Upper lobe of left lung (tissue), 6 donors: ENCODE measurements around the gene TMSB15C. TPM values are rescaled to one million over a fixed set of nuclear protein-coding genes. Genes with fewer than 3 reads are reported as not detected.

Experiments used
- ATAC-seq, 2 donors: fragments of 200-7000 bp; cut with Tn5 transposase; one replicate each; pipeline ENCODE4 v1.9.1; 2022; ENCODE audit warnings: mild to moderate bottlenecking in 2 of 2, moderate library complexity in 2 of 2; ENCODE audit not compliant: low FRiP score in 2 of 2
- DNase-seq, 2 donors: peaks; one replicate each; pipeline ENCODE4 v3.0.0-alpha.2; 2019 to 2020
- H3K27ac ChIP-seq, 4 donors: fragments of 200-600 bp; sonication (generic); one replicate each; pipeline ENCODE4 v1.5.1; 2016 to 2019
- H3K27me3 ChIP-seq, 4 donors: fragments of 200-600 bp; sonication (generic); one replicate each; pipeline ENCODE4 v1.5.1; 2017 to 2019
- H3K36me3 ChIP-seq, 4 donors: fragments of 200-600 bp; sonication (generic); one replicate each; pipeline ENCODE4 v1.5.1; 2016 to 2019
- H3K4me1 ChIP-seq, 4 donors: fragments of 200-600 bp; sonication (generic); one replicate each; pipeline ENCODE4 v1.5.1; 2018 to 2019
- H3K4me3 ChIP-seq, 4 donors: fragments of 200-600 bp; sonication (generic); one replicate each; pipeline ENCODE4 v1.5.1; 2017 to 2019; ENCODE audit warnings: mild to moderate bottlenecking in 2 of 4, moderate library complexity in 1 of 4
- H3K9me3 ChIP-seq, 4 donors: fragments of 200-600 bp; sonication (generic); one replicate each; pipeline ENCODE4 v1.5.1; 2018 to 2019
- EP300 ChIP-seq, 4 donors: sonication (generic); formaldehyde crosslinking; IDR thresholded peaks; one replicate each; pipeline ENCODE4 v1.5.1; 2017; ENCODE audit warnings: antibody characterized with exemption in 4 of 4, control low read depth in 2 of 4
- POLR2A ChIP-seq, 4 donors: fragments of 450-650 bp; IDR thresholded peaks; one replicate each; pipeline ENCODE4 v1.5.1; 2016 to 2017; ENCODE audit warnings: antibody characterized with exemption in 4 of 4, mild to moderate bottlenecking in 2 of 4
- POLR2AphosphoS5 ChIP-seq, 2 donors: sonication (generic); formaldehyde crosslinking; IDR thresholded peaks; one replicate each; pipeline ENCODE4 v1.5.1; 2017; ENCODE audit warnings: antibody characterized with exemption in 2 of 2
- WGBS, 2 donors: methylation state at CpG; one replicate each; pipeline ENCODE4 v1.1.5; 2017 to 2018; 5-methylcytosine and 5-hydroxymethylcytosine counted together
- total RNA-seq, 6 donors: library from RNA; depleted of rRNA in 4 of 6; stranded (reverse); fragments of >200 nt in 4 of 6; gene quantifications; one replicate each; pipeline versions ENCODE4 v1.1.0 to v1.2.1, GENCODE V29; 2016 to 2021
- TF ChIP-seq, protein P1 (sequence below), 6 experiments: fragments of 450-650 bp in 4 of 6; fragments of 200-600 bp in 2 of 6; sonication (generic) in 2 of 6; IDR thresholded peaks; one replicate each; pipeline ENCODE4 v1.5.1; 2016 to 2019; ENCODE audit warnings: antibody characterized with exemption in 6 of 6
- donor health status: DM: no; HTN: no; CAD: no; lungs with moderate emphysema.
- donor health status: DM: no; HTN: yes; CAD: no; lungs with severe emphysema.

TMSB15C gene
- total RNA-seq, 6 donors from 2014 or later: 0.46 to 3.3 (median 0.72) TPM; not detected in 1

DNA sequence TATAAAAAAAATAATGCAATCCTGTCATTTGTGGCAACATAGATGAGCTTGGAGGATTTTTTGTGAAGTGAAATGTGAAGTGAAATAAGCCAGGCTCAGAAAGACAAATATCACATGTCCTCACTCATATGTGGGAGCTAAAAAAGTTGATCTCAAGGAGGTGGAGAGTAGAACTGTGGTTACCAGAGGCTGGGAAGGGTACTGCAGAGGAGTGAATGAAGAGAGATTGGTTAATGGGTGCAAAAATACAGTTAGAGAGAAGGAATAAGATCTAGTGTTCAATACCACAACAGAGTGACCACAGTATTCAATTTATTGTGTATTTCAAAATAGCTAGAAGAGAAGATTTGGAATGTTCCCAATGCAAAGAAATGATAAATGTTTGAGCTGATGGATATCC lies 22.9 kb upstream of the TMSB15C start:
- DNase-seq (no peak), ATAC-seq (no peak)
- Histone ChIP-seq H3K9me3 (no peaks in the 10 kb centered on the region), H3K4me1 (no peaks in the 10 kb centered on the region), H3K27me3 (no peaks in the 10 kb centered on the region), H3K36me3 (no peaks in the 10 kb centered on the region), H3K27ac (no peak overlapping the region), H3K4me3 (no peak overlapping the region)
- TF ChIP-seq POLR2A (IDR thresholded peaks at IDR 0.05) (no peak), POLR2AphosphoS5 (IDR thresholded peaks at IDR 0.05) (no peak), EP300 (IDR thresholded peaks at IDR 0.05) (no peak)
- TF ChIP-seq, protein P1, sequence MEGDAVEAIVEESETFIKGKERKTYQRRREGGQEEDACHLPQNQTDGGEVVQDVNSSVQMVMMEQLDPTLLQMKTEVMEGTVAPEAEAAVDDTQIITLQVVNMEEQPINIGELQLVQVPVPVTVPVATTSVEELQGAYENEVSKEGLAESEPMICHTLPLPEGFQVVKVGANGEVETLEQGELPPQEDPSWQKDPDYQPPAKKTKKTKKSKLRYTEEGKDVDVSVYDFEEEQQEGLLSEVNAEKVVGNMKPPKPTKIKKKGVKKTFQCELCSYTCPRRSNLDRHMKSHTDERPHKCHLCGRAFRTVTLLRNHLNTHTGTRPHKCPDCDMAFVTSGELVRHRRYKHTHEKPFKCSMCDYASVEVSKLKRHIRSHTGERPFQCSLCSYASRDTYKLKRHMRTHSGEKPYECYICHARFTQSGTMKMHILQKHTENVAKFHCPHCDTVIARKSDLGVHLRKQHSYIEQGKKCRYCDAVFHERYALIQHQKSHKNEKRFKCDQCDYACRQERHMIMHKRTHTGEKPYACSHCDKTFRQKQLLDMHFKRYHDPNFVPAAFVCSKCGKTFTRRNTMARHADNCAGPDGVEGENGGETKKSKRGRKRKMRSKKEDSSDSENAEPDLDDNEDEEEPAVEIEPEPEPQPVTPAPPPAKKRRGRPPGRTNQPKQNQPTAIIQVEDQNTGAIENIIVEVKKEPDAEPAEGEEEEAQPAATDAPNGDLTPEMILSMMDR (IDR thresholded peaks at IDR 0.05): no peak

GRCh38 chrX:104098151-104098808 lies 22.2 kb upstream of the TMSB15C start:
- Histone ChIP-seq H3K4me1 (no peaks in the 10 kb centered on the region), H3K9me3 (no peaks in the 10 kb centered on the region), H3K4me3 (no peak overlapping the region), H3K36me3 (no peaks in the 10 kb centered on the region), H3K27me3 (no peaks in the 10 kb centered on the region), H3K27ac (no peak overlapping the region)
- ATAC-seq (peak; percentile 67 to 82), DNase-seq (peak in 1 of 2 donors; percentile 37)
- no peak for TF ChIP-seq EP300 (IDR thresholded peaks at IDR 0.05)
- TF ChIP-seq, protein P1 (IDR thresholded peaks at IDR 0.05): peak; percentile 48 to 69 (median 66)
- WGBS, 2 donors: 1 to 3% methylated on average over 4 of the region's 4 CpGs

DNA sequence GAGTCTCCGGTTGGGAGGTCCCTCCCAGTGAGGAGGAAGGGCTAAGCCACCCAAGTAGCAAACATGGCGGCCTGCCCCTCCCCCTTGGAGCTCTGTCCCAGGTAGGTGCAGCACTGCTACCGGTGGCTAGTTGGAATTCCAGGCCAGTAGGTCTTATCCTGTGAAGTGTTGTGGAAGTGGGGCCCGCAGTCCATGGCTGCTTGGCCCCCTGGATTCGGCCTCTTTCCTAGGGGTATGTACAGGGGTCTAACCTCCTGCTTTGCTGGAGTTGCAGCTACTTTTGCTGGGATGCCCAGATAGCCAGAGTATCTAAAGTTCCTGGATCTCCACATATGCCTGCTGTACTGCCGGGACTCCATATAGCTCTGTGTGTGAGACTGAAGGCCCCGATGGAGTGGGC lies 9.9 kb upstream of the TMSB15C start:
- no peak for DNase-seq
- H3K27ac ChIP-seq: no peak overlapping the region
- ATAC-seq: no peak
- H3K9me3 ChIP-seq: no peaks in the 10 kb centered on the region
- TF ChIP-seq POLR2A (IDR thresholded peaks at IDR 0.05) (no peak), POLR2AphosphoS5 (IDR thresholded peaks at IDR 0.05) (no peak), EP300 (IDR thresholded peaks at IDR 0.05) (no peak)
- TF ChIP-seq, protein P1 (IDR thresholded peaks at IDR 0.05): no peak
- no peaks in the 10 kb centered on the region for H3K36me3 ChIP-seq
- H3K27me3 ChIP-seq: no peaks in the 10 kb centered on the region
- WGBS, 2 donors: 83 to 91% methylated on average over 2 to 6 of the region's 7 CpGs
- no peak overlapping the region for H3K4me3 ChIP-seq
- H3K4me1 ChIP-seq: no peaks in the 10 kb centered on the region

- Histone ChIP-seq H3K9me3 (no peaks in the 10 kb centered on the region), H3K27me3 (no peaks in the 10 kb centered on the region), H3K36me3 (no peaks in the 10 kb centered on the region), H3K27ac (no peak overlapping the region), H3K4me1 (no peaks in the 10 kb centered on the region), H3K4me3 (no peak overlapping the region)
- 86% methylated on average over 7 of the region's 7 CpGs; no CpG with 5 or more reads in 1 of the 2 donors for WGBS, 2 donors
- DNase-seq (no peak), ATAC-seq (peak in 1 of 2 donors; percentile 56)
- TF ChIP-seq, protein P1 (IDR thresholded peaks at IDR 0.05): no peak
- TF ChIP-seq POLR2AphosphoS5 (IDR thresholded peaks at IDR 0.05): no peak
- no peak for TF ChIP-seq EP300 (IDR thresholded peaks at IDR 0.05)
- TF ChIP-seq POLR2A (IDR thresholded peaks at IDR 0.05): no peak
Measured at GRCh38 chrX:104085477-104085876, 9.4 kb upstream of the TMSB15C start.
